Stimulated activated CD4-positive, alpha-beta T cell treated with anti-CD3 and anti-CD28 coated beads, Interleukin-15, amount 100 ng/mL, for 48 hours (primary cell): Measurements from ENCODE around the gene RPS6KA4.
"Not testable (repeated sequence)": the region's sequence is repeated elsewhere in the genome, so short reads cannot be mapped to it uniquely, and the experiment has no call there.

Experiments
- DNase-seq, 2 donors: peaks; one replicate each; pipeline ENCODE4 v3.0.0-alpha.2; 2020; ENCODE audit warnings: low read depth in 2 of 2

RPS6KA4 gene

GRCh38 chr11:64385945-64386704 lies 27.2 kb downstream of the RPS6KA4 start:
- DNase-seq, result no peak

GRCh38 chr11:64387916-64388315 lies 29.0 kb downstream of the RPS6KA4 start:
- no peak for DNase-seq

- DNase-seq, result no peak
These were observed 29.9 kb downstream of the RPS6KA4 start for GRCh38 chr11:64388894-64389293.

- no peak for DNase-seq
These were observed 30.9 kb downstream of the RPS6KA4 start for GRCh38 chr11:64389851-64390250.

GRCh38 chr11:64390558-64390957 lies 31.6 kb downstream of the RPS6KA4 start:
- no peak for DNase-seq

- no peak for DNase-seq
These were observed 32.9 kb downstream of the RPS6KA4 start for GRCh38 chr11:64391839-64392238.

- no peak for DNase-seq
These were observed 36.6 kb downstream of the RPS6KA4 start for GRCh38 chr11:64395545-64396078.

GRCh38 chr11:64396079-64396591 lies 37.2 kb downstream of the RPS6KA4 start:
- no peak for DNase-seq

GRCh38 chr11:64400102-64400501 lies 41.1 kb downstream of the RPS6KA4 start:
- DNase-seq, result no peak

GRCh38 chr11:64400667-64401066 lies 41.7 kb downstream of the RPS6KA4 start:
- no peak for DNase-seq

GRCh38 chr11:64401775-64402174 lies 42.8 kb downstream of the RPS6KA4 start:
- DNase-seq, result no peak

GRCh38 chr11:64403106-64403505 lies 44.1 kb downstream of the RPS6KA4 start:
- DNase-seq, result no peak

GRCh38 chr11:64406221-64406946 lies 47.4 kb downstream of the RPS6KA4 start:
- no peak for DNase-seq

GRCh38 chr11:64407221-64407620 lies 48.3 kb downstream of the RPS6KA4 start:
- no peak for DNase-seq

- no peak for DNase-seq
These were observed 48.7 kb downstream of the RPS6KA4 start for GRCh38 chr11:64407630-64408029.

- DNase-seq, result no peak
These were observed 50.3 kb downstream of the RPS6KA4 start for GRCh38 chr11:64409278-64409677.

GRCh38 chr11:64409707-64410403 lies 50.9 kb downstream of the RPS6KA4 start:
- DNase-seq, result no peak

GRCh38 chr11:64410404-64410734 lies 51.4 kb downstream of the RPS6KA4 start:
- no peak for DNase-seq

- no peak for DNase-seq
These were observed 54.5 kb downstream of the RPS6KA4 start for GRCh38 chr11:64413417-64413816.

GRCh38 chr11:64415286-64415685 lies 56.3 kb downstream of the RPS6KA4 start:
- DNase-seq, result no peak

- DNase-seq, result no peak
These were observed 57.2 kb downstream of the RPS6KA4 start for GRCh38 chr11:64415996-64416728.

- DNase-seq, result not testable (repeated sequence)
These were observed 59.3 kb downstream of the RPS6KA4 start for GRCh38 chr11:64418233-64418632.
